RWPE1 (cell line): ENCODE measurements around the gene SDF4.
"Not testable (repeated sequence)": the region's sequence is repeated elsewhere in the genome, so short reads cannot be mapped to it uniquely, and the experiment has no call there.

Experiments
- CTCF ChIA-PET: fragments of 350-600 bp; sonication (Branson Sonifier 250); formaldehyde crosslinking; extraction: SDS; loops from one replicate; lab custom pipeline; 2021; lab: Yijun Ruan, JAX
- POLR2A ChIA-PET: fragments of 400-600 bp; formaldehyde crosslinking; extraction: SDS; loops from one replicate; lab custom pipeline; 2020; ENCODE audit warnings: antibody characterized with exemption; ENCODE audit not compliant: low non-redundant PET; lab: Yijun Ruan, JAX
- DNase-seq: peaks from one replicate; pipeline ENCODE4 v3.0.0; 2012; ENCODE audit warnings: low spot score
- H3K27ac ChIP-seq: fragments of 450-650 bp; 2 replicates; pipeline ENCODE4 v1.5.1; 2017
- TF ChIP-seq, protein P1 (sequence below): fragments of 450-650 bp; conservative IDR thresholded peaks from 2 replicates; pipeline ENCODE4 v1.5.1; 2017; ENCODE audit warnings: low read depth, mild to moderate bottlenecking

SDF4 gene

DNA sequence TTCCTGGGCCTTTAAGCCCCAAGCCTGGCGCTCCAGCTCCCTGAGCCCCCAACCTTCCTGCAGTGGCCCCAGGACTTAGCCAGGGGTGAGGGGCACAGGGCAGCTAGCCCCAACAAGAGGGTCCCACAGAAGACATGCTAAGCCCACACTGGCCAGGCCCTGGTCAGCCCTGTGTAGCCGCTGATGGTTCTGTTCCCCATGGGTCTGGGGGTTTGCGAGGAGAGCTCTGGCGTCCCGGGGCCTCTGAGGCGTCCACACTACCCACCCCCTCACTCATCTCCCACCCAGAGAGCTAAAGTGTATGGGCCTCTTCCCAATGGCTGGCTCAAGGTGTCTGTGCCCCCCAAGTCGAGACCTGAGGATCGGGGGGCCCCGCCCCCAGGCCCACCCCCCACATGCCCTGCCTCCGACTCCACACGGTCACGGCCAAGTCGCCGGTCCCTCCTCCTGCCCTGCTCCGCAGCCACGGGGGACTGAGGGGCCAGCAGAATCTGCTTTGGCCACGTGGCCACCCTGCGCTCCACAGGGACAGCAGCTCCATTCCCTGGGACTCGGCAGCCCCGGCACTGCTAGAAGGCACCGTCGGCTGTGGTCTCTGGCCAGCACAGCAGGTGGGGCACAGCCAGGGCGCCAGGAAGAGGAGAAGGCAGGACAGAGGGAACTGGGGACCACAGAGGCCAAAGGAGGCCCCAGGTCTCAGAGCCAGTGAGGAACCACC is 33.2 kb downstream of the SDF4 start:
- POLR2A ChIA-PET = no interaction called here
- DNase-seq = no peak
- CTCF ChIA-PET = interaction anchor here (0.6 kb wide), 1 partner anchor 40 kb away, joined by 3 read pairs; no protein-coding TSS in a partner anchor
- TF ChIP-seq, protein P1, sequence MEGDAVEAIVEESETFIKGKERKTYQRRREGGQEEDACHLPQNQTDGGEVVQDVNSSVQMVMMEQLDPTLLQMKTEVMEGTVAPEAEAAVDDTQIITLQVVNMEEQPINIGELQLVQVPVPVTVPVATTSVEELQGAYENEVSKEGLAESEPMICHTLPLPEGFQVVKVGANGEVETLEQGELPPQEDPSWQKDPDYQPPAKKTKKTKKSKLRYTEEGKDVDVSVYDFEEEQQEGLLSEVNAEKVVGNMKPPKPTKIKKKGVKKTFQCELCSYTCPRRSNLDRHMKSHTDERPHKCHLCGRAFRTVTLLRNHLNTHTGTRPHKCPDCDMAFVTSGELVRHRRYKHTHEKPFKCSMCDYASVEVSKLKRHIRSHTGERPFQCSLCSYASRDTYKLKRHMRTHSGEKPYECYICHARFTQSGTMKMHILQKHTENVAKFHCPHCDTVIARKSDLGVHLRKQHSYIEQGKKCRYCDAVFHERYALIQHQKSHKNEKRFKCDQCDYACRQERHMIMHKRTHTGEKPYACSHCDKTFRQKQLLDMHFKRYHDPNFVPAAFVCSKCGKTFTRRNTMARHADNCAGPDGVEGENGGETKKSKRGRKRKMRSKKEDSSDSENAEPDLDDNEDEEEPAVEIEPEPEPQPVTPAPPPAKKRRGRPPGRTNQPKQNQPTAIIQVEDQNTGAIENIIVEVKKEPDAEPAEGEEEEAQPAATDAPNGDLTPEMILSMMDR = no peak
- no peak overlapping the region for H3K27ac ChIP-seq

DNA sequence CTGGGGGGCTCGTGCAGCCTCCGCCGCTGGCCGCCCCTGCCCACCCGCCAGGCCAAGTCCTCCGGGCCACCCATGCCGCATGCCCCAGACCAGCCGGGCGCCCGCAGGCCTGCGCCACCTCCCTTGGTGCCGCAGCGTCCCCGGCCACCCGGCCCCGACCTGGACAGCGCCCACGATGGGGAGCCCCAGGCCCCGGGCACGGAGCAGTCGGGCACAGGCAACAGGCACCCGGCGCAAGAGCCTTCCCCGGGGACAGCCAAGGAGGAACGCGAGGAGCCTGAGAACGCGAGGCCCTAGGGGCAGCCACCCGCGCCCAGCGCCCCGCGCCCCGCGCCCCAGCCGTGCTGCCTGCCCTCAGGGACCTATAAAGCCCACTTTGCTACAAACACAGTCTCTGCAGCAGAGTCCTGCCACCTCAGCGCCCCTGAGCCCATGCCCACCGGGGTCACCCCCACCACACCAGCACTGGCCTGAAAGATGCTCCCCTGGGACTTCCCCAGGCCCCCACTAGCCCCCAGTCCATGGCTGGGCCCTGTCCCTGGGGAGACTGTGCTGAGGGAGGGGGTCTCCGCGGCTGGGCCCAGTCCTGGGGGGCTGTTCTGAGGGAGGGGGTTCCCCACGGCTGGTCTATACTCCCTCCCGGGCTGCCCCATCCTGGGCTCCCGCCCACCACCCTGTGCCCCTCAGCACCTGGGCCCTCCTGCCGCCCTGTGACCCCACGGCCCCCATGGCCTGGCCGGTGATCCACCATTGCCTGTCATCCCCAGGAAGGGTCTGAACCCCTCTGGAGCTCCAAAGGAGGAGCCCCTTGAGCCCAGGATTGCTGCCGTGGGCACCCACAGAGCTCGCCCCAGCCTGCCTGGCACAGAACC is 34.0 kb downstream of the SDF4 start:
- TF ChIP-seq, protein P1 = no peak
- DNase-seq = no peak
- POLR2A ChIA-PET = interaction anchor here (0.7 kb wide), 1 partner anchor 77 kb away, joined by 10 read pairs; no protein-coding TSS in a partner anchor
- CTCF ChIA-PET = no interaction called here
- no peak overlapping the region for H3K27ac ChIP-seq

DNA sequence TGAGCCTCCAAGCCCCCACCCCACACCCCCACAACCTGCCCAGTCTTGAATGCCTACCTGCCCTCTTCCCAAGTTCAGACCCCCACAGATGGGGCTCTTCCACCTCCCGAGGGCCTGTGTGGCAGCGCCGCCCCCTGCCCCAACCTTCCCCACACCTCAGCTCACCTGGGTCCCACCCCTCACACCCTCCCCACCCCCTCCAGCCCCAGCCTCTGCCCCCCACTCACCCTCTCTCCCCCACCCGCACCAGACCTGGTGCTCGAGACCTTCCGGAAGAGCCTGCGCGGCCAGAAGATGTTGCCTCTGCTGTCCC is 34.7 kb downstream of the SDF4 start:
- POLR2A ChIA-PET = interaction anchor here (0.7 kb wide), 1 partner anchor 77 kb away, joined by 10 read pairs; no protein-coding TSS in a partner anchor
- H3K27ac ChIP-seq = no peak overlapping the region
- TF ChIP-seq, protein P1 = no peak
- CTCF ChIA-PET = no interaction called here
- DNase-seq = no peak

DNA sequence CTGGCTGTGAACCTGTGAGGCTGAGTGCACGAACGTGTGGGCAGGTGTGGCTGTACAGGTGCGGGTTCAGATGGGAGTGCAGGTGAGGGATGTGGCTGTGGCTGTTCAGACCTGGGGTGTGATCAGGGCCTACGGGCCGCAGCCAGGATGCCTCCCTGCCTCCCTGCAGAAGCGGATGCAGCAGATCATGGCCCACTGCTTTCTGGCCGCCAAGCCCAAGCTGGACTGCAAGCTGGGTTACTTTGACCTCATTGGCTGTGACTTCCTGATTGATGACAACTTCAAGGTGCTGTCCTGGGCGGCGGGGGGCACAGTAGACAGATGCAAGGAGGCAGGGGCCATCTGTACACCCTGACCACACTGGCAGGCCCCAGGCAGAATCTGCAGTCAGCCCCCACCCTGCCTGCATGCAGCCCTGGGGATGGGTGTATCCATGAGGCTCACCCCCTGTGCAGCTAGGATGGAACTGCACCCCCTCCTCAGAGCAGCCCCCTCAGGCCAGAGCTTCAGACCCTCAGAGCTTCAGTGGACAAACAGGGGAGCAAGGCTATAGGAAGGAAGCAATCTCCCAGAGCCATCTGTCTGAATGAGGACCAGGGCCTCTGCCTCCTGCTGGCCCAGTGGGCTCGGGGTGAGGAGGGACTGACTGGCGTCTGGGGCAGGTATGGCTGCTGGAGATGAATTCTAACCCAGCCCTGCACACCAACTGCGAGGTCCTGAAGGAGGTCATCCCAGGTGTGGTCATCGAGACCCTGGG is 35.2 kb downstream of the SDF4 start:
- no peak for DNase-seq
- no peak overlapping the region for H3K27ac ChIP-seq
- POLR2A ChIA-PET = interaction anchor here (0.7 kb wide), 1 partner anchor 78 kb away, joined by 10 read pairs; no protein-coding TSS in a partner anchor
- TF ChIP-seq, protein P1 = no peak
- CTCF ChIA-PET = no interaction called here

DNA sequence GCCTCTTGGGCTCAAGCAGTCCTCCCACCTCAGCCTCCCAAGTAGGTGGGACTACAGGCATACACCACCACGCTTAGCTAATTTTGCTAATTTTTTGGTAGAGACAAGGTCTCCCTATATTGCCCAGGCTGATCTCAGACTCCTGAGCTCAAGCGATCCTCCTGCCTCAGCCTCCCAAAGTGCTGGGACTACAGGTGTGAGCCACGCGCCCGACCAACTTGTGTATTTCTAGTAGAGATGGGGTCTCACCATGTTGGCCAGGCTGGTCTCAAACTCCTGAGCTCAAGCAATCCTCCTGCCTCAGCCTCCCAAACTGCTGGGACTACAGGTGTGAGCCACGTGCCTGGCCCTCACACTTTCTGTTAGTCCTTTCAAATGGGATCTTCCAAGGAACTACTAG is 36.1 kb downstream of the SDF4 start:
- CTCF ChIA-PET = interaction anchor here (0.6 to 0.7 kb wide), 2 partner anchors 8 to 23 kb away, joined by 3 to 4 read pairs; no protein-coding TSS in a partner anchor
- DNase-seq, H3K27ac ChIP-seq, POLR2A ChIA-PET: not testable (repeated sequence)

DNA sequence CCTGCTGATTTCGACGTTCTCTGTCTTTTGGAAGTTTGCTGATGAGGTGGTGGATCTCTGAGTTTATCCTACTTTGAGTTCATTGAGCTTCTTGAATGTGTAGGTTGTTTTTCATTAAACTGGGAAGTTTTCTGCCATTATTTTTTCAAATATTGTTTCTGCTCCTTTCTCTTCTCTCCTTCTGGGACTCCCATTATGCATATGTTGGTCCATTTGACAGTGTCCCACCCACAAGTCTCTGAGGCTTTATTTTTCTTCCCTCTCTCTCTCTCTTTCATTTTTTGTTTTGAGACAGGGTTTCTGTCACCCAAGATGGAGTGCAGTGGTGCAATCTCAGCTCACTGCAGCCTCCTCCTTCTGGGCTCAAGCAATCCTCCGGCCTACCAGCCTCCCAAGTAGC is 37.1 kb downstream of the SDF4 start:
- CTCF ChIA-PET = no interaction called here
- TF ChIP-seq, protein P1 = no peak
- POLR2A ChIA-PET = no interaction called here
- no peak for DNase-seq
- no peak overlapping the region for H3K27ac ChIP-seq
